Sigmoid colon (tissue), 7 donors: Measurements from ENCODE around the gene ARID5B. TPM values are rescaled to one million over a fixed set of nuclear protein-coding genes. Genes with fewer than 3 reads are reported as not detected.

Experiments used
- DNase-seq: peaks from one replicate; pipeline ENCODE4 v3.0.0-alpha.2; 2019
- H3K27ac ChIP-seq, 4 donors: fragments of 200-600 bp; sonication (generic); one replicate each; pipeline ENCODE4 v1.5.1; 2016 to 2019; ENCODE audit warnings: mild to moderate bottlenecking in 1 of 4
- H3K27me3 ChIP-seq, 3 donors: fragments of 200-600 bp; sonication (generic); one replicate each; pipeline ENCODE4 v1.5.1; 2019; ENCODE audit warnings: mild to moderate bottlenecking in 1 of 3
- H3K36me3 ChIP-seq, 4 donors: fragments of 200-600 bp; sonication (generic); one replicate each; pipeline ENCODE4 v1.5.1; 2016 to 2019
- H3K4me1 ChIP-seq, 4 donors: fragments of 200-600 bp; sonication (generic); one replicate each; pipeline ENCODE4 v1.5.1; 2017 to 2019
- H3K4me3 ChIP-seq, 4 donors: fragments of 200-600 bp; sonication (generic); one replicate each; pipeline ENCODE4 v1.5.1; 2017 to 2019; ENCODE audit warnings: mild to moderate bottlenecking in 2 of 4, moderate library complexity in 1 of 4
- H3K9me3 ChIP-seq, 4 donors: fragments of 200-600 bp in 3 of 4; sonication (generic) in 3 of 4; one replicate each; pipeline versions ENCODE4 v1.5.1 to v1.6.1; 2013 to 2019
- EP300 ChIP-seq, 4 donors: sonication (generic); formaldehyde crosslinking; IDR thresholded peaks; one replicate each; pipeline ENCODE4 v1.6.1; 2017; ENCODE audit warnings: antibody characterized with exemption in 4 of 4
- POLR2A ChIP-seq, 2 donors: fragments of 450-650 bp; IDR thresholded peaks; one replicate each; pipeline ENCODE4 v1.6.1; 2016; ENCODE audit warnings: antibody characterized with exemption in 2 of 2, mild to moderate bottlenecking in 2 of 2, moderate library complexity in 2 of 2
- POLR2AphosphoS5 ChIP-seq, 4 donors: sonication (generic); formaldehyde crosslinking; IDR thresholded peaks; one replicate each; pipeline ENCODE4 v1.6.1; 2017; ENCODE audit warnings: antibody characterized with exemption in 4 of 4
- WGBS, 2 donors: extraction: QIAGEN DNeasy Blood & Tissue Kit; methylation state at CpG; one replicate each; pipeline ENCODE4 v1.1.7; 2013; 5-methylcytosine and 5-hydroxymethylcytosine counted together
- intact Hi-C: fragments of 100-400 bp; cut with DNase I; formaldehyde crosslinking; loops from one replicate; pipeline ENCODE4 v1.15.1; 2023
- polyA plus RNA-seq, 3 donors: library from polyadenylated mRNA; stranded (reverse); fragments of 200-250 nt; gene quantifications; one replicate each; pipeline ENCODE4 v1.2.3, GENCODE V29; 2013
- total RNA-seq, 4 donors: library from RNA; depleted of rRNA; stranded (reverse); fragments of >200 nt; gene quantifications; one replicate each; pipeline ENCODE4 v1.1.0, GENCODE V29; 2016
- TF ChIP-seq, protein P1 (sequence below), 4 experiments: fragments of 450-650 bp in 3 of 4; fragments of 200-600 bp in 1 of 4; IDR thresholded peaks; one replicate each; pipeline ENCODE4 v1.5.1; 2016 to 2019; ENCODE audit warnings: antibody characterized with exemption in 4 of 4, mild to moderate bottlenecking in 3 of 4, moderate library complexity in 2 of 4
- donor health status: healthy with polysubstance abuse.
- donor health status: Bipolar disorder and iron deficiency.
- donor health status: healthy.

ARID5B gene
- total and polyA plus RNA-seq, 7 donors, result 2.3 to 109 (median 29.6) TPM

GRCh38 chr10:61899997-61900828, 1.3 kb upstream of the ARID5B start:
- no peak for TF ChIP-seq POLR2A (IDR thresholded peaks at IDR 0.05)
- TF ChIP-seq, protein P1, sequence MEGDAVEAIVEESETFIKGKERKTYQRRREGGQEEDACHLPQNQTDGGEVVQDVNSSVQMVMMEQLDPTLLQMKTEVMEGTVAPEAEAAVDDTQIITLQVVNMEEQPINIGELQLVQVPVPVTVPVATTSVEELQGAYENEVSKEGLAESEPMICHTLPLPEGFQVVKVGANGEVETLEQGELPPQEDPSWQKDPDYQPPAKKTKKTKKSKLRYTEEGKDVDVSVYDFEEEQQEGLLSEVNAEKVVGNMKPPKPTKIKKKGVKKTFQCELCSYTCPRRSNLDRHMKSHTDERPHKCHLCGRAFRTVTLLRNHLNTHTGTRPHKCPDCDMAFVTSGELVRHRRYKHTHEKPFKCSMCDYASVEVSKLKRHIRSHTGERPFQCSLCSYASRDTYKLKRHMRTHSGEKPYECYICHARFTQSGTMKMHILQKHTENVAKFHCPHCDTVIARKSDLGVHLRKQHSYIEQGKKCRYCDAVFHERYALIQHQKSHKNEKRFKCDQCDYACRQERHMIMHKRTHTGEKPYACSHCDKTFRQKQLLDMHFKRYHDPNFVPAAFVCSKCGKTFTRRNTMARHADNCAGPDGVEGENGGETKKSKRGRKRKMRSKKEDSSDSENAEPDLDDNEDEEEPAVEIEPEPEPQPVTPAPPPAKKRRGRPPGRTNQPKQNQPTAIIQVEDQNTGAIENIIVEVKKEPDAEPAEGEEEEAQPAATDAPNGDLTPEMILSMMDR (IDR thresholded peaks at IDR 0.05), result no peak
- peak in 2 of 4 donors; percentile 46 to 48 for TF ChIP-seq POLR2AphosphoS5 (IDR thresholded peaks at IDR 0.05)
- Histone ChIP-seq H3K36me3 (no peaks in the 10 kb centered on the region), H3K4me3 (peak overlapping the region; percentile 67 to 75 (median 68)), H3K9me3 (no peaks in the 10 kb centered on the region), H3K27ac (peak overlapping the region; percentile 93 to 98 (median 96)), H3K4me1 (peaks cover 0 to 42% (median 25%) of the 10 kb centered on the region in 4 donors), H3K27me3 (no peaks in the 10 kb centered on the region)
- peak; percentile 82 for DNase-seq
- intact Hi-C loops, result loop anchor here (2.0 to 5.0 kb wide), 6 partner anchors 42 to 345 kb away; no protein-coding TSS in a partner anchor
- WGBS, 2 donors, result 0% methylated on average over 25 of the region's 25 CpGs

DNA sequence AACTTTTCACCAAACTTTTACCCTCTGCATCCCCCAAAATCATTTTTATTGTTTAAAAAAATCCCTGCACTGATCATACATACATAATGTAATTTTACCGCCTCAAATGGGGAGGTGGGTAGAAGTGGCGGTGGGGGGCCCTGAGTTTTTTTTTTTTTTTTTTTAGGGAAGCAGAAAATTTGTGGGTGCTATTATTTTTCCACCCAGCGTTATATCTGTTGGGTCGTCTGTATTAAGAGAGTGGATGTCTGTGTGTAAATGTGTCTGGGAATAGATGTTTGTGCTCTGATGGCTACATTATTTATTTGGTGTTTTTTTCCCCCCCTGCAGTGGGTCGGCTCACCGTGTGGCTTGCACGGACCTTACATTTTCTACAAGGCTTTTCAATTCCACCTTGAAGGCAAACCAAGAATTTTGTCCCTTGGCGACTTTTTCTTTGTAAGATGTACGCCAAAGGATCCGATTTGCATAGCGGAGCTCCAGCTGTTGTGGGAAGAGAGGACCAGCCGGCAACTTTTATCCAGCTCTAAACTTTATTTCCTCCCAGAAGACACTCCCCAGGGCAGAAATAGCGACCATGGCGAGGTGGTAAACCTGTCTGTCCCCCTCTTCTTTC, 438 bp downstream of the ARID5B start:
- Histone ChIP-seq H3K9me3 (no peaks in the 10 kb centered on the region), H3K27ac (peak overlapping the region; percentile 93 to 98 (median 96)), H3K36me3 (no peaks in the 10 kb centered on the region), H3K4me1 (peaks cover 0 to 49% (median 25%) of the 10 kb centered on the region in 4 donors), H3K4me3 (peak overlapping the region; percentile 67 to 75 (median 68)), H3K27me3 (no peaks in the 10 kb centered on the region)
- no peak for DNase-seq
- intact Hi-C loops, result loop anchor here (2.0 to 5.0 kb wide), 7 partner anchors 40 to 343 kb away; no protein-coding TSS in a partner anchor
- TF ChIP-seq POLR2A (IDR thresholded peaks at IDR 0.05) (no peak), POLR2AphosphoS5 (IDR thresholded peaks at IDR 0.05) (no peak), EP300 (IDR thresholded peaks at IDR 0.05) (no peak)
- TF ChIP-seq, protein P1 (IDR thresholded peaks at IDR 0.05), result no peak
- 0% methylated on average over 14 of the region's 14 CpGs for WGBS, 2 donors

DNA sequence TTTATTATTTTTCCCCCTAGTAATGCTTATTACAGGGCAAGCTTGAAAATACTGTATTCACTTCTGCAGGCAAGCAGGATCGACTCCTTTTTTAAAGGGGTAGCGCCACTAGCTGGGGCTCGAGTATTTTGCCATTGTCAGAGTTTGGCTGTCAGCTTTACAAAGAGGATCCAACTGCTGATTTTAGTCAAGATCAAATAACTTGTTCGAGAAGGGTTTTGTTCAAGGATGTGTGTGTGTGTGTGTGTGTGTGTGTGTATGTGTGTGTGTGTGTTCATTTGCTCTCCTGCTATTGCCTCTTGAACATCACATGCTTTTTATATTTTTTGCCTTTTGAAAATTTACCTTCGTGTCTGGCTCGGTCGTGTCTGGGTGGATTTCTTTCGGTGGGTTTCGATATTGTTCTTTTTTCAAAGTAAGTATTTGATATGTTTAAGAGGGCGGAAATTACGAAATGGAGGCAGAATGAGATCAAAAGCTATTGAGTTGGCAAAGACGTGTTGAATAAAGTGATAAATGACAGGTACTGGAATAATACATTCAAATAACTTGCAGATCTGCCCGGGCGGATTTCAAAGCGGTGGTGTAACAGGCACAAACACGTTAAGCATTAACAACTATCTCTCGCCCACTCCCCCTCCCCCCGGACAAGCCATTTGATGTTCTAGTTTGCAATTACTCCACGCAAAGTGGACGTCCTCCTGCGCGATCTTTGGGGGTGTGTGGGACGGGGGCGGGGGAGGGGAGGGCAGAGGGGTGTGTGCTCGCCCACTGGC, 1.1 kb downstream of the ARID5B start:
- H3K36me3 ChIP-seq, result no peaks in the 10 kb centered on the region
- TF ChIP-seq, protein P1 (IDR thresholded peaks at IDR 0.05), result no peak
- TF ChIP-seq POLR2AphosphoS5 (IDR thresholded peaks at IDR 0.05), result peak in 1 of 4 donors; percentile 30
- peak; percentile 81 for DNase-seq
- peaks cover 0 to 43% (median 21%) of the 10 kb centered on the region in 4 donors for H3K4me1 ChIP-seq
- H3K27me3 ChIP-seq, result no peaks in the 10 kb centered on the region
- 0% methylated on average over 25 of the region's 25 CpGs for WGBS, 2 donors
- H3K9me3 ChIP-seq, result no peaks in the 10 kb centered on the region
- peak overlapping the region; percentile 67 to 75 (median 68) for H3K4me3 ChIP-seq
- H3K27ac ChIP-seq, result peak overlapping the region; percentile 93 to 98 (median 96)
- intact Hi-C loops, result loop anchor here (2.0 to 5.0 kb wide), 5 partner anchors 40 to 150 kb away; no protein-coding TSS in a partner anchor

DNA sequence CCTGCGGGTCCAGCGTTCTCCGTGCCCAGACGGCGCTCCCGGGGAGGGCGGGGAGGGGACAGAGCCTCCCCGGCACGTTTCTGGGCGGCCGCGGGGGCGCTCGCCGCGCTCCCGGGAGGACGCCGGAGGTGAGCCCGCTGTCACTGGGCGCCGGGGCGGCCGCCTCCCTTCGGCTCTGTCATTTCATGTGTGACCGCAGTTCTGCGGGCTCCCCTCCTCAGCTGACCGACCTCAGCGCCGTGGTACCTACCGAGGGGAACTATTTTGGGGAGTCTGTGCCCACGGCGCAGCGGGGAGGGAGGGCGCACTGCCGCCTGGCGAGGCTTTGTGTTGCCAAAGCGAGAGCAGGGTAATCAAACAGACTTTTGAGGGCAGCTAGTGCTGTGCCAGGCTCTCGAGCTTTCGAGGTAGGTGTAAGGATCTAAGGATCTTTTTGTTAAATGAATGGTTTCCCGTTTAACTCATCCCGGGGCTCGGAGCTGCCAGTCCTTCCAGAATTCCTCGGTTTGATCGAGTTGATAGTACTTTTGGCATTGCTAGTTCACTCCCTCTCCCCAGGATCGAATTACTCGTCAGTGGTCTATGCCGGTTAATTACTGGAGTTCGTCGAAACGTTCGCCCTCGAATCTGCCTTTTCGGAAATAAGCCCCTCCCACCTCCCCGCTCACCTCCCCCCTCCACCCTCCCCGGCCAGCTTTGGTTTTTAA, 1.9 kb downstream of the ARID5B start:
- intact Hi-C loops, result loop anchor here (2.0 to 5.0 kb wide), 5 partner anchors 39 to 151 kb away; no protein-coding TSS in a partner anchor
- Histone ChIP-seq H3K4me3 (peak overlapping the region; percentile 67 to 75 (median 68)), H3K27me3 (no peaks in the 10 kb centered on the region), H3K4me1 (peaks cover 0 to 36% (median 14%) of the 10 kb centered on the region in 4 donors), H3K9me3 (no peaks in the 10 kb centered on the region), H3K36me3 (no peaks in the 10 kb centered on the region), H3K27ac (peak overlapping the region; percentile 93 to 98 (median 96))
- peak; percentile 7 to 56 (median 40) for TF ChIP-seq POLR2AphosphoS5 (IDR thresholded peaks at IDR 0.05)
- peak in 1 of 2 donors; percentile 46 for TF ChIP-seq POLR2A (IDR thresholded peaks at IDR 0.05)
- TF ChIP-seq EP300 (IDR thresholded peaks at IDR 0.05), result no peak
- TF ChIP-seq, protein P1 (IDR thresholded peaks at IDR 0.05), result no peak
- WGBS, 2 donors, result 1% methylated on average over 56 of the region's 56 CpGs
- DNase-seq, result peak; percentile 78
